WTC11 (cell line): ENCODE measurements around the gene RABEPK. TPM values are rescaled to one million over a fixed set of nuclear protein-coding genes. Genes with fewer than 3 reads are reported as not detected.
"Not testable (repeated sequence)": the region's sequence is repeated elsewhere in the genome, so short reads cannot be mapped to it uniquely, and the experiment has no call there.

Experiments used
- ATAC-seq: fragments of 200-7000 bp; cut with Tn5 transposase; 2 replicates; pipeline ENCODE4 v1.10.0; 2021; ENCODE audit warnings: mild to moderate bottlenecking, moderate library complexity
- CTCF ChIA-PET: fragments of 300-600 bp; sonication (Branson Sonifier 250); formaldehyde crosslinking; loops from one replicate; lab custom pipeline; 2021; ENCODE audit warnings: antibody characterized with exemption; lab: Charles Lee
- POLR2A ChIA-PET: fragments of 350-600 bp; sonication (Branson Sonifier 250); formaldehyde crosslinking; loops from one replicate; lab custom pipeline; 2021; ENCODE audit warnings: antibody characterized with exemption; lab: Charles Lee
- DNase-seq: peaks from one replicate; pipeline ENCODE4 v3.0.0; 2021; ENCODE audit warnings: low spot score
- H3K27ac Mint-ChIP-seq: 2 replicates; pipeline ENCODE4 v1.8.0; 2021; ENCODE audit warnings: mixed read lengths
- H3K27me3 Mint-ChIP-seq: 2 replicates; pipeline ENCODE4 v1.8.0; 2021; ENCODE audit warnings: low read depth, mild to moderate bottlenecking, moderate library complexity, mixed read lengths
- H3K36me3 Mint-ChIP-seq: 2 replicates; pipeline ENCODE4 v1.8.0; 2021; ENCODE audit warnings: mixed read lengths
- H3K4me1 Mint-ChIP-seq: 2 replicates; pipeline ENCODE4 v1.8.0; 2022; ENCODE audit warnings: mixed read lengths
- H3K4me3 Mint-ChIP-seq: 2 replicates; pipeline ENCODE4 v1.8.0; 2021; ENCODE audit warnings: mild to moderate bottlenecking, moderate library complexity, mixed read lengths
- H3K9me3 Mint-ChIP-seq: 2 replicates; pipeline ENCODE4 v1.8.0; 2021; ENCODE audit warnings: mixed read lengths
- FOXK1 ChIP-seq: sonication (generic); formaldehyde crosslinking; IDR thresholded peaks from 2 replicates; pipeline ENCODE4 v1.8.0; 2022; ENCODE audit warnings: mild to moderate bottlenecking, moderate library complexity, missing genetic modification reagents
- FOXP1 ChIP-seq: sonication (generic); formaldehyde crosslinking; IDR thresholded peaks from 2 replicates; pipeline ENCODE4 v1.8.0; 2022; ENCODE audit warnings: missing genetic modification reagents, mild to moderate bottlenecking, moderate library complexity, borderline replicate concordance
- GABPB1 ChIP-seq: sonication (generic); formaldehyde crosslinking; IDR thresholded peaks from 2 replicates; pipeline ENCODE4 v1.8.1; 2023; ENCODE audit warnings: mild to moderate bottlenecking, missing genetic modification reagents
- MYBL2 ChIP-seq: sonication (generic); formaldehyde crosslinking; IDR thresholded peaks from 2 replicates; pipeline ENCODE4 v1.8.1; 2023; ENCODE audit warnings: mild to moderate bottlenecking, moderate library complexity, missing genetic modification reagents
- OVOL2 ChIP-seq: fragments of 250-450 bp; sonication (Bioruptor Pico); IDR thresholded peaks from 2 replicates; pipeline ENCODE4 v1.9.0; 2021; ENCODE audit warnings: mild to moderate bottlenecking, borderline replicate concordance
- SMAD4 ChIP-seq: sonication (generic); formaldehyde crosslinking; IDR thresholded peaks from 2 replicates; pipeline ENCODE4 v1.8.0; 2022; ENCODE audit warnings: mild to moderate bottlenecking, missing genetic modification reagents
- total RNA-seq: library from RNA; stranded (reverse); gene quantifications from 3 replicates; pipeline ENCODE4 v1.2.3, GENCODE V29; 2021
- TF ChIP-seq, protein P1 (sequence below): sonication (generic); formaldehyde crosslinking; IDR thresholded peaks from 2 replicates; pipeline ENCODE4 v1.8.0; 2022; ENCODE audit warnings: missing genetic modification reagents
- TF ChIP-seq, protein P2 (sequence below): fragments of 250-450 bp; sonication (Bioruptor Pico); IDR thresholded peaks from 2 replicates; pipeline ENCODE4 v1.8.0; 2021; ENCODE audit warnings: mild to moderate bottlenecking
- TF ChIP-seq, protein P3 (sequence below): sonication (generic); formaldehyde crosslinking; IDR thresholded peaks from 2 replicates; pipeline ENCODE4 v1.8.1; 2022; ENCODE audit warnings: low read depth, missing genetic modification reagents, borderline replicate concordance
- TF ChIP-seq, protein P4 (sequence below): sonication (generic); formaldehyde crosslinking; IDR thresholded peaks from 2 replicates; pipeline ENCODE4 v1.8.1; 2023; ENCODE audit warnings: mild to moderate bottlenecking, missing genetic modification reagents
- TF ChIP-seq, protein P5 (sequence below): sonication (generic); formaldehyde crosslinking; IDR thresholded peaks from 2 replicates; pipeline ENCODE4 v1.8.0; 2022; ENCODE audit warnings: mild to moderate bottlenecking, missing genetic modification reagents

RABEPK gene
- total RNA-seq, 1 experiment from 2014 or later: 25.5 TPM

DNA sequence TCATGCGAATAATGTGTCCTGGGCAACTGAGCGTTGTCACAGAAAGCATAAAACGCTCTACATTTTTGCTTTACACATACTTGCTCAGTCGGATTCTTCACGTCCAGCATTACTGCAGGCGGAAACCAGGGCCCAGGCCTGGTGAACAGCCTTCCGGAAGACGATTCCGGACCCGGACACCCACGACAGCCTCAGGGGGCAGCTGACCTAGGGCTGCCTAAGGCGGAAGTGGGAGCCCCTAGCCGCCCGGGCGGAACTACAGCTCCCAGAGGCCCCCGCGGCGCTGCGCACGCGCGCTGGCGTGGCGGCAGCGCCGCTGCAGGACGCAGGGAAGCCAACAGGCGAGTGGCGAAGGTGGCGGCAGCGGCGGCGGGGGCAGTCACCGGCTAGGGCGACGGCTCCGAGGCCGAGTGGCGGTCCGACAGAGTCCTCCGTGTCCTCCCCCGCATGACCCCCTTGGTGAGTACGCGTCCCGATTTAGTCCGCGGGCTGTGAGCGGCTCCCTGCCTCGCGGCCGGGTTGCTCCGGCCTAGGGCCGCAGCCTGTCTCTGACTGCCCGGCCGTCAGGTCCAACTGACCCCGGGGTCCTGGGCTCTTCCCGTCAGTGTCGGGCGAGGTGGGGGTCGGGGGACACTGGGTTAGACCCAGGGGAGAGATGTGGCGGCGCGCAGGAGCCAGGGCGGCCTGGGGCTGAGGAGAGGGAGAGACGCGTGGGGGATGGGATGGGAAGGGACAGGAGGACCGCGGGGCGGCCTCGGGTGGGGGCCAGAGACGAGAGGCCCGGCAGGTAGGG is 61.4 kb downstream of the RABEPK start, which contains the start of gene GAPVD1 (continued):
- TF ChIP-seq, protein P1, sequence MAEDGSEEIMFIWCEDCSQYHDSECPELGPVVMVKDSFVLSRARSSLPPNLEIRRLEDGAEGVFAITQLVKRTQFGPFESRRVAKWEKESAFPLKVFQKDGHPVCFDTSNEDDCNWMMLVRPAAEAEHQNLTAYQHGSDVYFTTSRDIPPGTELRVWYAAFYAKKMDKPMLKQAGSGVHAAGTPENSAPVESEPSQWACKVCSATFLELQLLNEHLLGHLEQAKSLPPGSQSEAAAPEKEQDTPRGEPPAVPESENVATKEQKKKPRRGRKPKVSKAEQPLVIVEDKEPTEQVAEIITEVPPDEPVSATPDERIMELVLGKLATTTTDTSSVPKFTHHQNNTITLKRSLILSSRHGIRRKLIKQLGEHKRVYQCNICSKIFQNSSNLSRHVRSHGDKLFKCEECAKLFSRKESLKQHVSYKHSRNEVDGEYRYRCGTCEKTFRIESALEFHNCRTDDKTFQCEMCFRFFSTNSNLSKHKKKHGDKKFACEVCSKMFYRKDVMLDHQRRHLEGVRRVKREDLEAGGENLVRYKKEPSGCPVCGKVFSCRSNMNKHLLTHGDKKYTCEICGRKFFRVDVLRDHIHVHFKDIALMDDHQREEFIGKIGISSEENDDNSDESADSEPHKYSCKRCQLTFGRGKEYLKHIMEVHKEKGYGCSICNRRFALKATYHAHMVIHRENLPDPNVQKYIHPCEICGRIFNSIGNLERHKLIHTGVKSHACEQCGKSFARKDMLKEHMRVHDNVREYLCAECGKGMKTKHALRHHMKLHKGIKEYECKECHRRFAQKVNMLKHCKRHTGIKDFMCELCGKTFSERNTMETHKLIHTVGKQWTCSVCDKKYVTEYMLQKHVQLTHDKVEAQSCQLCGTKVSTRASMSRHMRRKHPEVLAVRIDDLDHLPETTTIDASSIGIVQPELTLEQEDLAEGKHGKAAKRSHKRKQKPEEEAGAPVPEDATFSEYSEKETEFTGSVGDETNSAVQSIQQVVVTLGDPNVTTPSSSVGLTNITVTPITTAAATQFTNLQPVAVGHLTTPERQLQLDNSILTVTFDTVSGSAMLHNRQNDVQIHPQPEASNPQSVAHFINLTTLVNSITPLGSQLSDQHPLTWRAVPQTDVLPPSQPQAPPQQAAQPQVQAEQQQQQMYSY (CRISPR knock-in tag): no peak
- peak; percentile 71 for TF ChIP-seq FOXP1 (CRISPR knock-in tag)

DNA sequence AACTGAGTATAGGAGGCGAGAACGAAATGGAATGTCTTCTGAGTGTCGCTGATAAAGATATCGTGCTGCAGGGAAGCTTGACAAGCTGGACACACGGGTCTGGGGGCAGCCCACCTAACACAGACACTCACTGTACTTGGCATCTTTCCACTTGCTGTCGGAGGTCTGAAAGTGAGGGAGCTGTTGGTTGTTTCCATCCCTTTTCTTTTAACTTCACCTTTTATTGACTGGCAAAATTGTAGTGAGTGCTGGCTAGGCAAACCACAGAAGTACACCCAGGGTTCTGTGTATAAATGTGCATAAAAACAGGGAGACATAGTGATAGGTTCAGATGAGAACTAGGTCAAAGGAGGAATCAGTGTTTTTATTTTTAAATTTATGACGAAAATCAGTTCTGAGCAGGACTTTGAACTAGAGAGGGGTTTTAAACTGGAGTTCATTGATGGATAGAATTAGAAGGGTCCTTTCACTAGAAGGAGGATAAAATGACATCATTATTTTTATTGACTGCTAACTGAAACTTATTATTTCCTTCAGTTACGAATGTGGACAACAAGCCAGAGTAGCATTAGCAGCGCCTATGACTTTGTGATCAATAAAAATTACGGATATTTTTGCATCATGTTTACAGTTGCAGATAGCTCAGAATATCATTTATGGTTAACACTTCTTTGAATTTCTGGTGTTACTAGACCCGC is 62.1 kb downstream of the RABEPK start:
- peak overlapping the region; percentile 68; the same call in 1 of the 2 replicates for H3K27ac Mint-ChIP-seq
- ChIA-PET POLR2A (interaction anchor here (1.7 kb wide), 1 partner anchor 21 kb away, joined by 11 read pairs; the partner anchor contains the start of gene HSPA5), CTCF (interaction anchor here (0.5 to 0.8 kb wide), 2 partner anchors 21 to 410 kb away, joined by 3 to 4 read pairs; partner anchors contain the start of gene HSPA5)
- no peak for ATAC-seq
- peaks cover 4% of the 10 kb centered on the region; the same call in 1 of the 2 replicates for H3K9me3 Mint-ChIP-seq
- no peak for DNase-seq
- peaks cover 5% of the 10 kb centered on the region; the same call in 1 of the 2 replicates for H3K36me3 Mint-ChIP-seq
- peak overlapping the region; percentile 98 for H3K4me3 Mint-ChIP-seq
- H3K27me3 Mint-ChIP-seq: no peaks in the 10 kb centered on the region
- TF ChIP-seq, protein P2, sequence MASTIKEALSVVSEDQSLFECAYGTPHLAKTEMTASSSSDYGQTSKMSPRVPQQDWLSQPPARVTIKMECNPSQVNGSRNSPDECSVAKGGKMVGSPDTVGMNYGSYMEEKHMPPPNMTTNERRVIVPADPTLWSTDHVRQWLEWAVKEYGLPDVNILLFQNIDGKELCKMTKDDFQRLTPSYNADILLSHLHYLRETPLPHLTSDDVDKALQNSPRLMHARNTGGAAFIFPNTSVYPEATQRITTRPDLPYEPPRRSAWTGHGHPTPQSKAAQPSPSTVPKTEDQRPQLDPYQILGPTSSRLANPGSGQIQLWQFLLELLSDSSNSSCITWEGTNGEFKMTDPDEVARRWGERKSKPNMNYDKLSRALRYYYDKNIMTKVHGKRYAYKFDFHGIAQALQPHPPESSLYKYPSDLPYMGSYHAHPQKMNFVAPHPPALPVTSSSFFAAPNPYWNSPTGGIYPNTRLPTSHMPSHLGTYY: no peak
- TF ChIP-seq GABPB1 (CRISPR knock-in tag) (no peak), FOXK1 (CRISPR knock-in tag) (no peak)
- TF ChIP-seq, protein P3, sequence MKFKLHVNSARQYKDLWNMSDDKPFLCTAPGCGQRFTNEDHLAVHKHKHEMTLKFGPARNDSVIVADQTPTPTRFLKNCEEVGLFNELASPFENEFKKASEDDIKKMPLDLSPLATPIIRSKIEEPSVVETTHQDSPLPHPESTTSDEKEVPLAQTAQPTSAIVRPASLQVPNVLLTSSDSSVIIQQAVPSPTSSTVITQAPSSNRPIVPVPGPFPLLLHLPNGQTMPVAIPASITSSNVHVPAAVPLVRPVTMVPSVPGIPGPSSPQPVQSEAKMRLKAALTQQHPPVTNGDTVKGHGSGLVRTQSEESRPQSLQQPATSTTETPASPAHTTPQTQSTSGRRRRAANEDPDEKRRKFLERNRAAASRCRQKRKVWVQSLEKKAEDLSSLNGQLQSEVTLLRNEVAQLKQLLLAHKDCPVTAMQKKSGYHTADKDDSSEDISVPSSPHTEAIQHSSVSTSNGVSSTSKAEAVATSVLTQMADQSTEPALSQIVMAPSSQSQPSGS (CRISPR knock-in tag): no peak
- peaks cover 10% of the 10 kb centered on the region for H3K4me1 Mint-ChIP-seq

DNA sequence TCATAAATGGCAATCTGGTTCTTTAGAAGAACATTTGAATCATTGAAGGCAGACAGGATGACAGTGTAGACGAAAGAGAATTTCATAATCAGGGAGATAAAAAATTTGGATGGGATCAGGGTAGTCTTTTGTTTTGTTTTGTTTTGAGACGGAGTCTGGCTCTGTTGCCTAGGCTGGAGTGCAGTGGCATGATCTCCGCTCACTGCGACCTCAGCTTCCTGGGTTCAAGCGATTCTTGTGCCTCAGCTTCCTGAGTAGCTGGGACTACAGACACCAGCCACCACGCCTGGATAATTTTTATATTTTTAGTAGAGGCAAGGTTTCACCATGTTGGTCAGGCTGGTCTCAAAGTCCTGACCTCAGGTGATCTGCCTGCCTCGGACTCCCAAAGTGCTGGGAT is 63.7 kb downstream of the RABEPK start:
- H3K27me3 Mint-ChIP-seq, H3K9me3 Mint-ChIP-seq, POLR2A ChIA-PET, ATAC-seq, DNase-seq, H3K36me3 Mint-ChIP-seq, H3K27ac Mint-ChIP-seq, H3K4me3 Mint-ChIP-seq: not testable (repeated sequence)
- peaks cover 10% of the 10 kb centered on the region for H3K4me1 Mint-ChIP-seq
- CTCF ChIA-PET: interaction anchor here (1.4 kb wide), 1 partner anchor 98 kb away, joined by 7 read pairs; no protein-coding TSS in a partner anchor

DNA sequence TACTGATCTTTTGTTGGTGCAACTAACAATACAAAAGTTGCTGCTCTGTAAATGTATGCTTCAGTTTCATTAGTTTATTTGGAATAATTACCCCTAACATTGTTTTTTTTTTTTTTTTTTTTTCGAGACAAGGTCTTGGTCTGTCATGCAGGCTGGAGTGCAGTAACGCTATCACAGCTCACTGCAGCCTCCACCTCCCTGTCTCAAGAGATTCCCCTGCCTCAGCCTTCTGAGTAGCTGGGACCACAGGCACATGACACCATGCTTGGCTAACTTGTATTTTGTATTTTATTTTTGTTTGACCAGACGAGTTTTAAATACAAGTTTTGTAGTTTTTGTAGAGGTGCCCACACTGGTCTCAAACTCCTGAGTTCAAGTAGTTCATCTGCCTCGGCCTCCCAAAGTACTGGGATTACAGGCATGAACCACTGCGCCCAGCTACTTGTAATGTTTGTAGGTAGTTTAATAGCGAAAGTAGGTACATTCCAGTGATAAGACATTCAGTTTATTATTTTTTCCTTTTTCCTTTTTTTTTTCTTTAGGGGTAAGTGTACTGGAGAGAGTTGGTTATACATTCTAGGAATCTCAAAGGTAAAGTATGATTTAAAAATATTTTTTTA is 68.2 kb downstream of the RABEPK start:
- DNase-seq: no peak
- CTCF ChIA-PET: interaction anchor here (0.6 to 1.0 kb wide), 4 partner anchors 13 to 159 kb away, joined by 3 to 5 read pairs (median 4); no protein-coding TSS in a partner anchor
- Mint-ChIP-seq H3K27ac (peak overlapping the region; percentile 59; the same call in 1 of the 2 replicates), H3K4me3 (no peak overlapping the region), H3K4me1 (peaks cover 21% of the 10 kb centered on the region), H3K9me3 (no peaks in the 10 kb centered on the region), H3K36me3 (peaks cover 5% of the 10 kb centered on the region; the same call in 1 of the 2 replicates), H3K27me3 (no peaks in the 10 kb centered on the region)
- no peak for ATAC-seq
- POLR2A ChIA-PET: interaction anchor here (0.6 to 1.5 kb wide), 2 partner anchors 27 to 702 kb away, joined by 3 read pairs; partner anchors contain the start of gene HSPA5
- TF ChIP-seq MYBL2 (CRISPR knock-in tag) (no peak), OVOL2 (CRISPR knock-in tag) (no peak), SMAD4 (CRISPR knock-in tag) (no peak)
- TF ChIP-seq, protein P4, sequence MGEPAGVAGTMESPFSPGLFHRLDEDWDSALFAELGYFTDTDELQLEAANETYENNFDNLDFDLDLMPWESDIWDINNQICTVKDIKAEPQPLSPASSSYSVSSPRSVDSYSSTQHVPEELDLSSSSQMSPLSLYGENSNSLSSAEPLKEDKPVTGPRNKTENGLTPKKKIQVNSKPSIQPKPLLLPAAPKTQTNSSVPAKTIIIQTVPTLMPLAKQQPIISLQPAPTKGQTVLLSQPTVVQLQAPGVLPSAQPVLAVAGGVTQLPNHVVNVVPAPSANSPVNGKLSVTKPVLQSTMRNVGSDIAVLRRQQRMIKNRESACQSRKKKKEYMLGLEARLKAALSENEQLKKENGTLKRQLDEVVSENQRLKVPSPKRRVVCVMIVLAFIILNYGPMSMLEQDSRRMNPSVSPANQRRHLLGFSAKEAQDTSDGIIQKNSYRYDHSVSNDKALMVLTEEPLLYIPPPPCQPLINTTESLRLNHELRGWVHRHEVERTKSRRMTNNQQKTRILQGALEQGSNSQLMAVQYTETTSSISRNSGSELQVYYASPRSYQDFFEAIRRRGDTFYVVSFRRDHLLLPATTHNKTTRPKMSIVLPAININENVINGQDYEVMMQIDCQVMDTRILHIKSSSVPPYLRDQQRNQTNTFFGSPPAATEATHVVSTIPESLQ (CRISPR knock-in tag): no peak
- TF ChIP-seq, protein P5, sequence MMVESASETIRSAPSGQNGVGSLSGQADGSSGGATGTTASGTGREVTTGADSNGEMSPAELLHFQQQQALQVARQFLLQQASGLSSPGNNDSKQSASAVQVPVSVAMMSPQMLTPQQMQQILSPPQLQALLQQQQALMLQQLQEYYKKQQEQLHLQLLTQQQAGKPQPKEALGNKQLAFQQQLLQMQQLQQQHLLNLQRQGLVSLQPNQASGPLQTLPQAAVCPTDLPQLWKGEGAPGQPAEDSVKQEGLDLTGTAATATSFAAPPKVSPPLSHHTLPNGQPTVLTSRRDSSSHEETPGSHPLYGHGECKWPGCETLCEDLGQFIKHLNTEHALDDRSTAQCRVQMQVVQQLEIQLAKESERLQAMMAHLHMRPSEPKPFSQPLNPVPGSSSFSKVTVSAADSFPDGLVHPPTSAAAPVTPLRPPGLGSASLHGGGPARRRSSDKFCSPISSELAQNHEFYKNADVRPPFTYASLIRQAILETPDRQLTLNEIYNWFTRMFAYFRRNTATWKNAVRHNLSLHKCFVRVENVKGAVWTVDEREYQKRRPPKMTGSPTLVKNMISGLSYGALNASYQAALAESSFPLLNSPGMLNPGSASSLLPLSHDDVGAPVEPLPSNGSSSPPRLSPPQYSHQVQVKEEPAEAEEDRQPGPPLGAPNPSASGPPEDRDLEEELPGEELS (CRISPR knock-in tag): no peak
